Activated T-cell treated with anti-CD3 and anti-CD28 coated beads, Interleukin-2, amount 50 U/mL, for 72 hours (primary cell): ENCODE results near the gene SLC22A25. TPM values are rescaled to one million over a fixed set of nuclear protein-coding genes. Genes with fewer than 3 reads are reported as not detected.
"Not testable (repeated sequence)": the region's sequence is repeated elsewhere in the genome, so short reads cannot be mapped to it uniquely, and the experiment has no call there.

Source experiments
- ATAC-seq, 2 donors: fragments of 150-1000 bp; cut with Tn5 transposase; replicated peaks in 1 of 2; 2 replicates each; pipeline ENCODE4 v1.10.0; 2021; ENCODE audit warnings: moderate library complexity in 2 of 2, mild to moderate bottlenecking in 1 of 2
- DNase-seq, 2 donors: peaks; one replicate each; pipeline ENCODE4 v3.0.0; 2021 to 2022; ENCODE audit warnings: mixed read lengths in 1 of 2
- H3K27ac Mint-ChIP-seq: one replicate; pipeline ENCODE4 v1.8.0; 2022; ENCODE audit warnings: mild to moderate bottlenecking, moderate library complexity, mixed read lengths
- H3K27me3 Mint-ChIP-seq: one replicate; pipeline ENCODE4 v1.8.0; 2022; ENCODE audit warnings: low read depth, mixed read lengths
- H3K36me3 Mint-ChIP-seq, 2 donors: one replicate each; pipeline ENCODE4 v1.8.0; 2022; ENCODE audit warnings: mixed read lengths in 2 of 2, mild to moderate bottlenecking in 1 of 2; ENCODE audit not compliant: insufficient read depth in 2 of 2
- H3K4me1 Mint-ChIP-seq: one replicate; pipeline ENCODE4 v1.8.0; 2022; ENCODE audit warnings: low read depth, mixed read lengths
- H3K4me3 Mint-ChIP-seq, 2 donors: one replicate each; pipeline ENCODE4 v1.8.0; 2022; ENCODE audit warnings: mild to moderate bottlenecking in 2 of 2, mixed read lengths in 2 of 2, moderate library complexity in 2 of 2
- H3K9me3 Mint-ChIP-seq, 2 donors: one replicate each; pipeline ENCODE4 v1.8.0; 2022; ENCODE audit warnings: mixed read lengths in 2 of 2
- total RNA-seq, 2 donors: library from RNA; stranded (reverse); gene quantifications; one replicate each; pipeline ENCODE4 v1.2.3, GENCODE V29; 2022

Gene SLC22A25
- total RNA-seq, 2 donors from 2014 or later = not detected

DNA sequence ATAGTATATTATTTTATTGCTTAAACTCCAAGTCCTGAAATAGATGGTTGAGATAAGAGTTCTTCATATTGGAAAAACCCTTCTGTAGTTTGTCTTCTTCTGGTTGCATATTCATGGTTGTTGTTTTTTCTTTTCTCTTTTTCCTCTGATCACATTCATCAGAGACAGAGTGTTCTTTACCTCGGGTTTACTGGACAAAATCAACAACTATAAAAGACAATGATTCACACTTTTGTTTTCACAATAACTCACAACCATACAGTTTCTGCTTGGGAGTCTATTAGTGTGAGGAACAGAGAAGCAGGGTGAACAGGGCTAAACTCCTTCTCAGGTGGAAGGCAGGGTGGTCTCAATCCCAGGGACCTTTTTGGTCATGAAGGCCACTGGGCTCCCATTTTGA, 2.6 kb upstream of the SLC22A25 start:
- Mint-ChIP-seq H3K4me1 (peaks cover 15% of the 10 kb centered on the region), H3K27me3 (no peaks in the 10 kb centered on the region), H3K9me3 (no peaks in the 10 kb centered on the region), H3K27ac (no peak overlapping the region), H3K4me3 (no peak overlapping the region), H3K36me3 (no peaks in the 10 kb centered on the region)
- no peak for ATAC-seq
- no peak for DNase-seq

DNA sequence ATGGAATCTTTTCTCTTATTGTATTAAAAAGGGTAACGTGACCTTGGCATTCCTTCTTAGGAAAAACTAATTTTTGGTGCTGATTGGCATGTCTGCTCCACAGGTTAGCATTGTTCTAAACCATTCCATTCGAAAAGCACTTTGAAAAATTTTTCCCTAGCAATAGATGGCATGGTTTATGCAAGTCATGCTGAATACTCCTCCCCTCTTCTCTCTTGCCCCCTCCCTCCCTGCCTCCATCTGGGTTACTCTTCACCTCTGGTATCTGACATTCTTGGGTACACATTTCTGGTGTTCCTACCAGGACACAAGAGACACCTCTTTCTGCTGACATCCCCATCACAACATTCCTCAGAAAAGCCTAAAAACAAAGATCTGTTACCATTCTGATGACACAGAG, 1.5 kb upstream of the SLC22A25 start:
- Mint-ChIP-seq H3K27ac (no peak overlapping the region), H3K36me3 (no peaks in the 10 kb centered on the region), H3K27me3 (no peaks in the 10 kb centered on the region), H3K4me3 (no peak overlapping the region), H3K4me1 (peaks cover 15% of the 10 kb centered on the region), H3K9me3 (no peaks in the 10 kb centered on the region)
- ATAC-seq (no peak), DNase-seq (no peak)

DNA sequence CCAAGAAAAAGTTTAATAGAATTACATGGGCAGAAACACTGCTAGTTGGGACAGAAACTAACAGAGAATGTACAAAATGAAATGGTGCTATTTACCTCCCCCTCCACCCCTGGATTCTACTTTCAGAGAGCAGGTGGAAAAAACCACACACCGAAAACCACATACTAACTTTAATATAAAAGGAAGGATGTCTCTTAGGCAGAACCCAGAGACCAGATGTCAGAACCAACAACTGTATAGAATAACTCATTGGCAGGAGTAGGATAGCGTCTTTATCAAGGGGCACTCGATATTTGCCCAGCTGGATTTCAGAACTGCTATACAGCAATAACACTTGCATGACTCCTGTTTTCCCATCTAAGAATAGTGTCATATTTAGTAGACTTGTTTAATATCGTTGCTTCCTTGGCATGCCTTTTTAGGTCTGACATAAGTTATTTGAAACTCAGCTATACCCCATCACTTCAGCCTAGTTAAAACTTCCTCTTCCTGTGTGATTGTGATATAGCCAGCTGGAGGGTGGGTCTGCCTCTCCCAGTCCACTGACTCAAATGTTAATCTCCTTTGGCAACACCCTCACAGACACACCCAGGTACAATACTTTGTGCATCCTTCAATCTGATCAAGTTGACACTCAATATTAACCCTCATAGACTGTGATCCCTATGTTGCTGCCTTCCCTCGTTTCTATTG, 1.2 kb downstream of the SLC22A25 start:
- Mint-ChIP-seq H3K4me3 (no peak overlapping the region), H3K4me1 (peaks cover 15% of the 10 kb centered on the region), H3K27me3 (no peaks in the 10 kb centered on the region), H3K27ac (no peak overlapping the region), H3K9me3 (no peaks in the 10 kb centered on the region), H3K36me3 (no peaks in the 10 kb centered on the region)
- ATAC-seq (no peak), DNase-seq (no peak)

DNA sequence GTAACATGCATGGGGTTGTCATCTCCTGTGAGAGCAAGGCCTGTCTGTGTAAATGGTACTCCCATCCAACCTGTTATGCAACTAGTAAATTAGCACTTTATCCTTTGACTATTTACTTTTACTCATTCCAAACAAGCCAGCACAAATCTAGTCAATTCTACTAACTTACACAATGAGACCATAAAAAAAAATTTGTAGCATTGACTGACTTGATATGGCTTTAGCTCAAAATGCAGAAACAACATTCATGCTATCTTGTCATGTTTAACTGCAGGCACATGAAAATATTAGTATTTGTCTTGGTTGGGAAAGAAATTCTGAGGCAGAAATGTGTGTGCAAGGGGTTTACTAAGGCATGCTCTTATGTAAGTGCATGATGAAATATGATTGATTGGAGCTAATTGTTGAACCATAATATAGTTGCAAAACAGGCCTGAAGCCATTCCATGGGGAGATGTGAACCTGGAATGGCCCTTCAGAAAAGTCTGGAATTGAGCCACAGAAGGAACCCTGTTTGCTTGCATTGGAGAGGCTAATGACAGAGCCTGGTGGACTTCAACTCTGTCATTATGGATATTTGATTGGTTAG, 2.5 kb downstream of the SLC22A25 start:
- H3K9me3 Mint-ChIP-seq = peaks cover 3% of the 10 kb centered on the region in 2 donors
- no peak for DNase-seq

DNA sequence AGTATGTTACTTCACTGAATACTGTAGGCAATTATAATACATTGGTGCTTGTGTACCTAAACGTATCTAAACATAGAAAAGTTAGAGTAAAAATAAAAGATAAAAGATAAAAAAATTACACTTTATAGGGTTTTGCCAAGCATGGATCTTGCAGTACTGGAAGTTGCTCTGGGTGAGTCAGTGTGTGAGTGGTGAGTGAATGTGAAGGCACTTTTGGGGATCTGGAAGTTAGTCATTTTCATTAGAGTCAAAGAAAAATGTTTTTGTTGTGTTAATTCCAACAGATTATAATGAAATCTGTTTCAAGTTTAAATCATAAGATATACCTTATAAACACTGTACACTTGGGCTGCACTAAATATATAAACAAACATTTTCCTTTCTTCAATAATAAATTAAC, 3.3 kb downstream of the SLC22A25 start:
- Mint-ChIP-seq H3K27me3 (no peaks in the 10 kb centered on the region), H3K36me3 (peaks cover 1 to 3% of the 10 kb centered on the region in 2 donors), H3K4me1 (peaks cover 15% of the 10 kb centered on the region), H3K27ac (no peak overlapping the region), H3K4me3 (no peak overlapping the region), H3K9me3 (peaks cover 5 to 6% of the 10 kb centered on the region in 2 donors)
- DNase-seq = no peak
- ATAC-seq = no peak

More for the DNA sequence above, 2.5 kb downstream of the SLC22A25 start:
- no peak for ATAC-seq
- Mint-ChIP-seq H3K36me3 (peaks cover 1 to 3% of the 10 kb centered on the region in 2 donors), H3K4me1 (peaks cover 15% of the 10 kb centered on the region), H3K4me3 (no peak overlapping the region), H3K27ac (no peak overlapping the region), H3K27me3 (no peaks in the 10 kb centered on the region)

DNA sequence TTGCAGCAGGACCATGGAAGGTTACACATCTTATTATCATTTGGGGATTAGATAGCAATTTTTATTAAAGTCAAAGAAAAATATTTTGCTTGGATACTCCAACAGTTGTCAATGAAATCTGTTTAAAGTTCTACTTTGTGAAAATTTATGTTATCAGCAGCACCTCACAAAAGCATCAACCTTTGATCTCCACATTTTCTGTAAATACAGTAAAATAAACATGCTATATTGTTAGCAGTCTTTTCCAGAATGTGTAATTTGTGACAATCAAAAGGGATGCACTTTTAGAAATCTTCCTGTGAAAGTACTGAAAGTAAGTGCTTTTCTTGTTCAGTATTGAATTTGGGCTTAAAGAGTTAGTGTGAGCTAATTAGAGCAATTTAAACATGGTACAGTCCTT, 4.1 kb downstream of the SLC22A25 start:
- Mint-ChIP-seq H3K27me3 (no peaks in the 10 kb centered on the region), H3K4me3 (no peak overlapping the region), H3K4me1 (peaks cover 15% of the 10 kb centered on the region), H3K9me3 (peaks cover 5 to 7% of the 10 kb centered on the region in 2 donors), H3K27ac (no peak overlapping the region), H3K36me3 (peaks cover 3% of the 10 kb centered on the region in 2 donors)
- ATAC-seq (no peak), DNase-seq (no peak)

DNA sequence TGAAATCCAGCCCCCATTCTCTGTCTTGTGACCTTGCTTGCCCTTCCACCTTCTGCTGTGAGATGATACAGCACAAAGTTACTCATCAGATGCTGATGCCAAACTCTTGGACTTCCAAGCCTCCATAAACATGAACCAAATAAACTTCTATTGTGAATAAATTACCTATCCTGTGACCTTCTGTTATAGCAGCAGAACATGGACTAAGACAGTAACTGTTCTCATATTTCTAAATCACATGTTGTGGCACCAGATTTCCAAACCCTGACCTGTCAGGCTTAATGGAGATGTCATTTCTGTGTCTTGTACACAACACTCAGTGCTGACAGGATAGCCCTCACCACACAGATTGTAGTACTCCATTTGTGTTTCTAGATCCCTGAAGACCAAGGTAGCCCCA, 6.0 kb downstream of the SLC22A25 start:
- H3K27me3 Mint-ChIP-seq = no peaks in the 10 kb centered on the region
- no peak for ATAC-seq

DNA sequence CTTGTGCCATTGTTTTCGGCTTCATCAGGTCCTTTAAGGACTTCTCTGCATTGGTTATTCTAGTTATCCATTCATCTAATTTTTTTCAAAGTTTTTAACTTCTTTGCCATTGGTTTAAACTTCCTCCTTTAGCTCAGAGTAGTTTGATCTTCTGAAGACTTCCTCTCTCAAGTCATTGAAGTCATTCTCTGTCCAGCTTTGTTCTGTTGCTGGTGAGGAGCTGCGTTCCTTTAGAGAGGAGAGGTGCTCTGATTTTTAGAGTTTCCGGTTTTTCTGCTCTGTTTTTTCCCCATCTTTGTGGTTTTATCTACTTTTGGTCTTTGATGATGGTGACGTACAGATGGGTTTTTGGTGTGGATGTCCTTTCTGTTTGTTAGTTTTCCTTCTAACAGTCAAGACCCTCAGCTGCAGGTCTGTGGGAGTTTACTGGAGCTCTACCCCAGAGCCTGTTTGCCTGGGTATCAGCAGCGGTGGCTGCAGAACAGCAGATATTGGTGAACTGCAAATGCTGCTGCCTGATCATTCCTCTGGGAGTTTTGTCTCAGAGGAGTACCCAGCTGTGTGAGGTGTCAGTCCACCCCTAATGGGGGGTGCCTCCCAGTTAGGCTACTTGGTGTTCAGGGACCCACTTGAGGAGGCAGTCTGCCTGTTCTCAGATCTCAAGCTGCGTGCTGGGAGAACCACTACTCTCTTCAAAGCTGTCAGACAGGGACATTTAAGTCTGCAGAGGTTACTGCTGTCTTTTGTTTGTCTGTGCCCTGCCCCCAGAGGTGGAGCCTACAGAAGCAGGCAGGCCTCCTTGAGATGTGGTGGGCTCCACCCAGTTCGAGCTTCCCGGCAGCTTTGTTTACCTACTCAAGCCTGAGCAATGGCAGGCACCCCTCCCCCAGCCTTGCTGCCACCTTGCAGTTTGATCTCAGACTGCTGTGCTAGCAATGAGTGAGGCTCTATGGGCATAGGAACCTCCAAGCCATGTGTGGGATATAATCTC, 7.6 kb downstream of the SLC22A25 start:
- H3K27me3 Mint-ChIP-seq, DNase-seq, H3K4me3 Mint-ChIP-seq: not testable (repeated sequence)

More for the DNA sequence above, 6.0 kb downstream of the SLC22A25 start:
- Mint-ChIP-seq H3K9me3 (peaks cover 5 to 7% of the 10 kb centered on the region in 2 donors), H3K36me3 (peaks cover 3% of the 10 kb centered on the region in 2 donors), H3K4me3 (no peak overlapping the region), H3K27ac (no peak overlapping the region), H3K4me1 (peaks cover 8% of the 10 kb centered on the region)
- DNase-seq = no peak

DNA sequence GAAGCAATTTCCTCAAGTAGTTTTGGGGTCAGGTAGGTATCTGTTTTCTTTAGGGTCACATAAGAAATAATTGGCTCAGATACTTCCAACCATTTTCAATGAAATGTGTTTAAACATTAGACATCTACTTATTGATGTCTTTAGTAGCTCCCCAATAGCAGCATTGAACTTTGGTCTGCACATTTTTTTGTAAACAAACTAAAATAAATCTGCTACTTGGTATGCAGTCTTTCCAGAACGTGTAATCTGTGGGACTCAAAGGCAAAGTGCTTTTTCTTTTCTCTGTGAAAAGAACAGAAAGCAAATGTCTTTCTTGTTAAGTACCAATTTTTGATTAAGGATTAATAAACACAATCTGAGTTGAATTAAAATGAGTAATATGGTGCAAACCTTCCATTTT, 13.6 kb downstream of the SLC22A25 start:
- H3K4me1 Mint-ChIP-seq = no peaks in the 10 kb centered on the region
- peaks cover 0 to 2% of the 10 kb centered on the region in 2 donors for H3K36me3 Mint-ChIP-seq
- ATAC-seq (no peak), DNase-seq (no peak)
- H3K9me3 Mint-ChIP-seq = peaks cover 0 to 1% of the 10 kb centered on the region in 2 donors
- H3K4me3 Mint-ChIP-seq = no peak overlapping the region
- no peak overlapping the region for H3K27ac Mint-ChIP-seq
- H3K27me3 Mint-ChIP-seq = peaks cover 5% of the 10 kb centered on the region

More for the DNA sequence above, 7.6 kb downstream of the SLC22A25 start:
- not testable (repeated sequence) for H3K4me1 Mint-ChIP-seq, H3K9me3 Mint-ChIP-seq, H3K36me3 Mint-ChIP-seq, H3K27ac Mint-ChIP-seq, ATAC-seq

DNA sequence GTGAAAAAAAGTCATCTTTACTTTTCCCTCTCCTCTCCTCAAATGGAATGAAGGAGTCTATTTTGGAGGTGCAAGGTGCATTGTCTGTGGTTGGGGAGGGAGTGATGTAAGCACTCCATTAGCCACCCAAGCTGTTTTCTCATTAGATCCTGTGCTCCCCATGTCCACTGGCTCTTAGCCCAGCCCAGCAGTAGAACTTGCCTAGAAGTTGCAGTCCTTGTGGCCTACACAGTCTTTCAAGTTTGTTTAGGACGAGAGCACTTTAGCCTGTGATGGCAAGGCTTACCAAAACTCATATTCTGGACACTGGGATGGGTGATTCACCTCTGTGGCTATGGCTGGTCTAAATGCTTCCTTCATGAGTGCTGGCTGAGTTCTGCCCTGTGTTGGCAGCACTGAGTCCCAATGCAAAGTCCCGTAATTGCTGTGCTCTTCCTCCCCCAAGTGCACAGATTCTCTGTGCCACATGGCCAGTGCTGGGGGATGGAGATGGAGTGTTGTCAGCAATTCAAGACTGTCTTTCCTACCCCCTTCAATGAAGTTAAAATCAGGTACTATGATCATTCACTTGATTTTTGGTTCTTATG, 15.8 kb downstream of the SLC22A25 start:
- no peaks in the 10 kb centered on the region for H3K36me3 Mint-ChIP-seq

DNA sequence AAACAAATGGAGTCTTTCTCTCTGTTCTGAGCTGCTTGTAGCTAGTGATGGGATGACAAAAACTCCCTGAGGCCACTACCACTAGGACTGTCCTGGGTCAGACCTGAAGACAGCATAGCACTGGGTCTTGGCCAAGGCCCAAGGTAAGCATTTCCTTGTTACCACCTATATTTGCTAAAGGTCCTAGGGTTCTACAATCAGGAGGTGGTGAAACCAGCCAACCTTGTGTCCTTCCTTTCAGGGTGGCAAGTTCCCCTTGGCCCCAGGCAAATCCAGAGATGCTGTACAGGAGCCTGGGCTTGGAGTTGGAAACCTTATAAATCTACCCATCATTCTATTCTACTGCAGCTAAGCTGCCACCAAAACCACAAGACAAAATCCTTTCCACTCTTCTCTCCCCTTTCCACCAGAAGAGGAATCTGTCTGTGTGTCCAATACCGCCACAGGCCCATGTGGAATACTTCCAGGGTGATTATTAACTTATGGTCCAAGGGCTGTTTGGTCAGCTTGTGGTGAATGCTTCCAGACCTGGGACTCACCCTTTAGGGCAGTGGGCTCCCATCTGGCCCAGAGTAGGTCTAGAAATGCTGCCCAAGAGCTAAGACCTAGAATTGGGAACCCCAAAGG, 16.8 kb downstream of the SLC22A25 start:
- H3K36me3 Mint-ChIP-seq = no peaks in the 10 kb centered on the region
- H3K9me3 Mint-ChIP-seq = no peaks in the 10 kb centered on the region
- H3K4me3 Mint-ChIP-seq = no peak overlapping the region
- ATAC-seq (no peak), DNase-seq (no peak)
- H3K27me3 Mint-ChIP-seq = peaks cover 15% of the 10 kb centered on the region
- no peak overlapping the region for H3K27ac Mint-ChIP-seq
- no peaks in the 10 kb centered on the region for H3K4me1 Mint-ChIP-seq

More for the DNA sequence above, 15.8 kb downstream of the SLC22A25 start:
- no peaks in the 10 kb centered on the region for H3K4me1 Mint-ChIP-seq
- peaks cover 15% of the 10 kb centered on the region for H3K27me3 Mint-ChIP-seq
- no peak for DNase-seq
- peaks cover 0 to 1% of the 10 kb centered on the region in 2 donors for H3K9me3 Mint-ChIP-seq
- H3K4me3 Mint-ChIP-seq = no peak overlapping the region
- no peak overlapping the region for H3K27ac Mint-ChIP-seq
- ATAC-seq = no peak

DNA sequence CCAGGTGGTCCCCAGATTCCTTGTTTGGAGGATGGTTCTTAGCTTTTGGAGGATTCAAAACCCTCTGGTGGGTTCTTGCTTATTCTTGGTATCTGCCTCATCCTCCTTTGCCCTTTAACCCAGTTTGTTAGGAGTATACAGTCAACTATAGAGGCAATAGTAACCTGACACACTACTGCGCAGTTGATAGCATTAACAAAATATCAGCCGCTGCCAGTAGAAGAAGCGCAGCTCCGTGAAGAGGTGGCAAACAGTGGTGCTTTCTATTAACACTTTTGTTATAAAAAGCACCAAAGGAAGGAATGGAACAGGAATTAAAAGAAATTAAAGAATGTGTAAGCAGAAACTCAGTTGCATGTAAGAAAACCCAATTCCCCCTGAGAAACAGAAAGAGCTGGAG, 29.3 kb downstream of the SLC22A25 start:
- Mint-ChIP-seq H3K4me1 (no peaks in the 10 kb centered on the region), H3K9me3 (no peaks in the 10 kb centered on the region)
- no peak for ATAC-seq

More for the DNA sequence above, 29.3 kb downstream of the SLC22A25 start:
- peaks cover 26% of the 10 kb centered on the region for H3K27me3 Mint-ChIP-seq
- H3K27ac Mint-ChIP-seq = no peak overlapping the region
- no peak for DNase-seq
- no peak overlapping the region for H3K4me3 Mint-ChIP-seq
- H3K36me3 Mint-ChIP-seq = no peaks in the 10 kb centered on the region
